HEK293 (cell line): ENCODE measurements around the gene TBX4.

Experiments used
- KLF10 ChIP-seq: fragments of 450-650 bp; IDR thresholded peaks from 2 replicates; pipeline ENCODE4 v1.5.1; 2018; ENCODE audit warnings: missing biosample characterization, mild to moderate bottlenecking, missing genetic modification characterization
- KLF9 ChIP-seq: fragments of 450-650 bp; formaldehyde crosslinking; IDR thresholded peaks from 2 replicates; pipeline ENCODE4 v1.5.1; 2016; ENCODE audit warnings: missing biosample characterization, missing genetic modification characterization, low read depth
- SP7 ChIP-seq: fragments of 450-650 bp; formaldehyde crosslinking; IDR thresholded peaks from 2 replicates; pipeline ENCODE4 v1.5.1; 2016; ENCODE audit warnings: missing biosample characterization, missing genetic modification characterization
- ZBTB20 ChIP-seq: fragments of 450-650 bp; formaldehyde crosslinking; IDR thresholded peaks from 2 replicates; pipeline ENCODE4 v1.5.1; 2016; ENCODE audit warnings: missing biosample characterization, missing genetic modification characterization
- ZFHX2 ChIP-seq: fragments of 450-650 bp; formaldehyde crosslinking; conservative IDR thresholded peaks from 2 replicates; pipeline ENCODE4 v1.5.1; 2016; ENCODE audit warnings: missing biosample characterization, missing genetic modification characterization
- ZNF132 ChIP-seq: fragments of 450-650 bp; formaldehyde crosslinking; IDR thresholded peaks from 2 replicates; pipeline ENCODE4 v1.5.1; 2017; ENCODE audit warnings: missing biosample characterization, missing genetic modification characterization, borderline replicate concordance
- ZNF169 ChIP-seq: fragments of 450-650 bp; formaldehyde crosslinking; IDR thresholded peaks from 2 replicates; pipeline ENCODE4 v1.5.1; 2016; ENCODE audit warnings: missing biosample characterization, missing genetic modification characterization
- ZNF19 ChIP-seq: fragments of 450-650 bp; formaldehyde crosslinking; IDR thresholded peaks from 2 replicates; pipeline ENCODE4; 2016; ENCODE audit warnings: missing biosample characterization, missing genetic modification characterization, low read depth
- ZNF37A ChIP-seq: fragments of 450-650 bp; IDR thresholded peaks from 2 replicates; pipeline ENCODE4 v1.5.1; 2018; ENCODE audit warnings: missing biosample characterization, missing genetic modification characterization
- ZNF404 ChIP-seq: fragments of 450-650 bp; formaldehyde crosslinking; IDR thresholded peaks from 2 replicates; pipeline ENCODE4 v1.5.1; 2017; ENCODE audit warnings: missing biosample characterization, missing genetic modification characterization
- ZNF555 ChIP-seq: fragments of 450-650 bp; formaldehyde crosslinking; conservative IDR thresholded peaks from 2 replicates; pipeline ENCODE4 v1.5.1; 2017; ENCODE audit warnings: missing biosample characterization, mild to moderate bottlenecking, missing genetic modification characterization, inconsistent platforms
- ZNF830 ChIP-seq: fragments of 450-650 bp; IDR thresholded peaks from 2 replicates; pipeline ENCODE4 v1.5.0; 2018; ENCODE audit warnings: missing biosample characterization, missing genetic modification characterization, low read depth, mild to moderate bottlenecking, moderate library complexity
- ZSCAN16 ChIP-seq: fragments of 450-650 bp; formaldehyde crosslinking; IDR thresholded peaks from 2 replicates; pipeline ENCODE4 v1.5.1; 2016; ENCODE audit warnings: missing biosample characterization, missing genetic modification characterization
- TF ChIP-seq, protein P1 (sequence below): fragments of 450-650 bp; formaldehyde crosslinking; IDR thresholded peaks from 2 replicates; pipeline ENCODE4 v1.5.1; 2016; ENCODE audit warnings: missing biosample characterization, missing genetic modification characterization
- TF ChIP-seq, protein P2 (sequence below): fragments of 450-650 bp; formaldehyde crosslinking; IDR thresholded peaks from 2 replicates; pipeline ENCODE4 v1.5.1; 2016; ENCODE audit warnings: missing biosample characterization, missing genetic modification characterization
- TF ChIP-seq, protein P3 (sequence below): fragments of 450-650 bp; formaldehyde crosslinking; IDR thresholded peaks from 2 replicates; pipeline ENCODE4 v1.5.1; 2016; ENCODE audit warnings: missing biosample characterization, missing genetic modification characterization
- TF ChIP-seq, protein P4 (sequence below): fragments of 450-650 bp; IDR thresholded peaks from 2 replicates; pipeline ENCODE4 v1.5.1; 2018; ENCODE audit warnings: missing biosample characterization, mild to moderate bottlenecking, missing genetic modification characterization
- TF ChIP-seq, protein P5 (sequence below): fragments of 450-650 bp; formaldehyde crosslinking; IDR thresholded peaks from 2 replicates; pipeline ENCODE4 v1.5.0; 2017; ENCODE audit warnings: missing biosample characterization, missing genetic modification characterization, borderline replicate concordance
- TF ChIP-seq, protein P6 (sequence below): fragments of 450-650 bp; formaldehyde crosslinking; IDR thresholded peaks from 2 replicates; pipeline ENCODE4 v1.5.1; 2016; ENCODE audit warnings: missing biosample characterization, missing genetic modification characterization
- TF ChIP-seq, protein P7 (sequence below): fragments of 450-650 bp; formaldehyde crosslinking; IDR thresholded peaks from 2 replicates; pipeline ENCODE4 v1.5.1; 2017; ENCODE audit warnings: missing biosample characterization, missing genetic modification characterization
- TF ChIP-seq, protein P8 (sequence below): fragments of 450-650 bp; formaldehyde crosslinking; IDR thresholded peaks from 2 replicates; pipeline ENCODE4 v1.5.1; 2016; ENCODE audit warnings: missing biosample characterization, missing genetic modification characterization, borderline replicate concordance

Gene TBX4

DNA sequence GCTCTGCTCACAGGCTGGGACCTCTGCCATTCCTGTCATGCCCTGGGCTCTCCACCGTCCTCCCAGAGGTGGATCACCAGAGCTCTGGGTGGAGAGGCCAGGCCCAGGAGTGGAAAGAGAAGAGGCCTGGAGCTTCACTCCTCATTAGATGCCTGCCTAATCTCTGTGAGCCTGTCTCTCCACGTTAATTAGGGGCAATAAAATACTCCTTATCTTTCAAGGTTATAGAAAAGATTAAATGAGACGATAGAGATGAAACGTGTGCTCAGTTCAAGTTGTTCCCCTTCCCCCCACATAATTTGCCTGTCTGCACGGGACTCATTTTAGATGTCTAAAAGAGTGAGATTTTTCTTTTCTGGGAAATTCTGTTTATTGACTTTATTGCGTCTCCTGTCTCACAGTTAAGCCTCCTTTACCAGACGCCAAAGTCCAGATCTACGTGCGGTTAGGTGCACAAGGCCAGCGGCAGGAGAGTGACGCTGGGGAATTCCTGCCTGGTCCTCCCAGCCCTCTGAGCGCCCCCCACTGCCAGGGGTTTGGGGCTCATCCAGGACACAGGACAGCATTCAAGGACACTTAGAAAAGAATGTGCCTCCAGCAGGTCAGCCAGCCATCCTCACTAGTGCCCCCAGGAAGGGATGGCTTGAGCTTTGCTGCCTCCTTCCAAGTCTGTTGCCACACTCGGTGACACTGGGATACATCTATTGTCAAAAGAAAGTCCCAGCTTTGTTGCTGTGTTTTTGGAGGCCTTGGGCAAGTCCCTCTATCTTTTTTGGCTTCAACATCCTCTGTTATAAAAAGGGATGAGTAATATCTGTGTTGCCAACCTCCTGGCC lies 42.3 kb downstream of the TBX4 start (continued):
- no peak for TF ChIP-seq ZNF169 (tag by site-specific recombination)
- no peak for TF ChIP-seq KLF9 (tag by site-specific recombination)
- TF ChIP-seq, protein P1, sequence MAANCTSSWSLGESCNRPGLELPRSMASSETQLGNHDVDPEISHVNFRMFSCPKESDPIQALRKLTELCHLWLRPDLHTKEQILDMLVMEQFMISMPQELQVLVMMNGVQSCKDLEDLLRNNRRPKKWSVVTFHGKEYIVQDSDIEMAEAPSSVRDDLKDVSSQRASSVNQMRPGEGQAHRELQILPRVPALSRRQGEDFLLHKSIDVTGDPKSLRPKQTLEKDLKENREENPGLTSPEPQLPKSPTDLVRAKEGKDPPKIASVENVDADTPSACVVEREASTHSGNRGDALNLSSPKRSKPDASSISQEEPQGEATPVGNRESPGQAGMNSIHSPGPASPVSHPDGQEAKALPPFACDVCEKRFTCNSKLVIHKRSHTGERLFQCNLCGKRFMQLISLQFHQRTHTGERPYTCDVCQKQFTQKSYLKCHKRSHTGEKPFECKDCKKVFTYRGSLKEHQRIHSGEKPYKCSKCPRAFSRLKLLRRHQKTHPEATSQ (tag by site-specific recombination) = no peak
- TF ChIP-seq ZNF37A = no peak
- peak; percentile 63 for TF ChIP-seq SP7 (tag by site-specific recombination)
- TF ChIP-seq, protein P2, sequence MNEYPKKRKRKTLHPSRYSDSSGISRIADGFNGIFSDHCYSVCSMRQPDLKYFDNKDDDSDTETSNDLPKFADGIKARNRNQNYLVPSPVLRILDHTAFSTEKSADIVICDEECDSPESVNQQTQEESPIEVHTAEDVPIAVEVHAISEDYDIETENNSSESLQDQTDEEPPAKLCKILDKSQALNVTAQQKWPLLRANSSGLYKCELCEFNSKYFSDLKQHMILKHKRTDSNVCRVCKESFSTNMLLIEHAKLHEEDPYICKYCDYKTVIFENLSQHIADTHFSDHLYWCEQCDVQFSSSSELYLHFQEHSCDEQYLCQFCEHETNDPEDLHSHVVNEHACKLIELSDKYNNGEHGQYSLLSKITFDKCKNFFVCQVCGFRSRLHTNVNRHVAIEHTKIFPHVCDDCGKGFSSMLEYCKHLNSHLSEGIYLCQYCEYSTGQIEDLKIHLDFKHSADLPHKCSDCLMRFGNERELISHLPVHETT (tag by site-specific recombination) = no peak
- no peak for TF ChIP-seq ZNF830
- TF ChIP-seq, protein P3, sequence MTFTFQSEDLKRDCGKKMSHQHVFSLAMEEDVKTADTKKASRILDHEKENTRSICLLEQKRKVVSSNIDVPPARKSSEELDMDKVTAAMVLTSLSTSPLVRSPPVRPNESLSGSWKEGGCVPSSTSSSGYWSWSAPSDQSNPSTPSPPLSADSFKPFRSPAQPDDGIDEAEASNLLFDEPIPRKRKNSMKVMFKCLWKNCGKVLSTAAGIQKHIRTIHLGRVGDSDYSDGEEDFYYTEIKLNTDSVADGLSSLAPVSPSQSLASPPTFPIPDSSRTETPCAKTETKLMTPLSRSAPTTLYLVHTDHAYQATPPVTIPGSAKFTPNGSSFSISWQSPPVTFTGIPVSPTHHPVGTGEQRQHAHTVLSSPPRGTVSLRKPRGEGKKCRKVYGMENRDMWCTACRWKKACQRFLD = no peak
- TF ChIP-seq, protein P4, sequence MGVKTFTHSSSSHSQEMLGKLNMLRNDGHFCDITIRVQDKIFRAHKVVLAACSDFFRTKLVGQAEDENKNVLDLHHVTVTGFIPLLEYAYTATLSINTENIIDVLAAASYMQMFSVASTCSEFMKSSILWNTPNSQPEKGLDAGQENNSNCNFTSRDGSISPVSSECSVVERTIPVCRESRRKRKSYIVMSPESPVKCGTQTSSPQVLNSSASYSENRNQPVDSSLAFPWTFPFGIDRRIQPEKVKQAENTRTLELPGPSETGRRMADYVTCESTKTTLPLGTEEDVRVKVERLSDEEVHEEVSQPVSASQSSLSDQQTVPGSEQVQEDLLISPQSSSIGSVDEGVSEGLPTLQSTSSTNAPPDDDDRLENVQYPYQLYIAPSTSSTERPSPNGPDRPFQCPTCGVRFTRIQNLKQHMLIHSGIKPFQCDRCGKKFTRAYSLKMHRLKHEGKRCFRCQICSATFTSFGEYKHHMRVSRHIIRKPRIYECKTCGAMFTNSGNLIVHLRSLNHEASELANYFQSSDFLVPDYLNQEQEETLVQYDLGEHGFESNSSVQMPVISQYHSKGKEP (tag by site-specific recombination) = no peak
- TF ChIP-seq, protein P5, sequence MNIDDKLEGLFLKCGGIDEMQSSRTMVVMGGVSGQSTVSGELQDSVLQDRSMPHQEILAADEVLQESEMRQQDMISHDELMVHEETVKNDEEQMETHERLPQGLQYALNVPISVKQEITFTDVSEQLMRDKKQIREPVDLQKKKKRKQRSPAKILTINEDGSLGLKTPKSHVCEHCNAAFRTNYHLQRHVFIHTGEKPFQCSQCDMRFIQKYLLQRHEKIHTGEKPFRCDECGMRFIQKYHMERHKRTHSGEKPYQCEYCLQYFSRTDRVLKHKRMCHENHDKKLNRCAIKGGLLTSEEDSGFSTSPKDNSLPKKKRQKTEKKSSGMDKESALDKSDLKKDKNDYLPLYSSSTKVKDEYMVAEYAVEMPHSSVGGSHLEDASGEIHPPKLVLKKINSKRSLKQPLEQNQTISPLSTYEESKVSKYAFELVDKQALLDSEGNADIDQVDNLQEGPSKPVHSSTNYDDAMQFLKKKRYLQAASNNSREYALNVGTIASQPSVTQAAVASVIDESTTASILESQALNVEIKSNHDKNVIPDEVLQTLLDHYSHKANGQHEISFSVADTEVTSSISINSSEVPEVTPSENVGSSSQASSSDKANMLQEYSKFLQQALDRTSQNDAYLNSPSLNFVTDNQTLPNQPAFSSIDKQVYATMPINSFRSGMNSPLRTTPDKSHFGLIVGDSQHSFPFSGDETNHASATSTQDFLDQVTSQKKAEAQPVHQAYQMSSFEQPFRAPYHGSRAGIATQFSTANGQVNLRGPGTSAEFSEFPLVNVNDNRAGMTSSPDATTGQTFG (tag by site-specific recombination) = no peak
- no peak for TF ChIP-seq ZNF404 (tag by site-specific recombination)
- TF ChIP-seq ZNF19 (tag by site-specific recombination) = no peak
- TF ChIP-seq ZSCAN16 (tag by site-specific recombination) = peak; percentile 88
- TF ChIP-seq, protein P6, sequence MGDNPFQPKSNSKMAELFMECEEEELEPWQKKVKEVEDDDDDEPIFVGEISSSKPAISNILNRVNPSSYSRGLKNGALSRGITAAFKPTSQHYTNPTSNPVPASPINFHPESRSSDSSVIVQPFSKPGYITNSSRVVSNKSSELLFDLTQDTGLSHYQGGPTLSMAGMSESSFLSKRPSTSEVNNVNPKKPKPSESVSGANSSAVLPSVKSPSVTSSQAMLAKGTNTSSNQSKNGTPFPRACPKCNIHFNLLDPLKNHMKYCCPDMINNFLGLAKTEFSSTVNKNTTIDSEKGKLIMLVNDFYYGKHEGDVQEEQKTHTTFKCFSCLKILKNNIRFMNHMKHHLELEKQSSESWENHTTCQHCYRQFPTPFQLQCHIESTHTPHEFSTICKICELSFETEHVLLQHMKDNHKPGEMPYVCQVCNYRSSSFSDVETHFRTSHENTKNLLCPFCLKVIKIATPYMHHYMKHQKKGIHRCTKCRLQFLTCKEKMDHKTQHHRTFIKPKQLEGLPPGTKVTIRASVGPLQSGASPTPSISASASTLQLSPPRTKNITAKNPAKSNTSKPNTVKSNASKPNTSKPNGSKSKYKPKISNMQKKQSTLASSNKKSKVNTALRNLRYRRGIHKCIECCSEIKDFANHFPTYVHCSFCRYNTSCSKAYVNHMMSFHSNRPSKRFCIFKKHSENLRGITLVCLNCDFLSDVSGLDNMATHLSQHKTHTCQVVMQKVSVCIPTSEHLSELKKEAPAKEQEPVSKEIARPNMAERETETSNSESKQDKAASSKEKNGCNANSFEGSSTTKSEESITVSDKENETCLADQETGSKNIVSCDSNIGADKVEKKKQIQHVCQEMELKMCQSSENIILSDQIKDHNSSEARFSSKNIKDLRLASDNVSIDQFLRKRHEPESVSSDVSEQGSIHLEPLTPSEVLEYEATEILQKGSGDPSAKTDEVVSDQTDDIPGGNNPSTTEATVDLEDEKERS (tag by site-specific recombination) = no peak
- TF ChIP-seq ZNF555 = no peak; the same call in 1 of the 2 replicates
- no peak for TF ChIP-seq KLF10 (tag by site-specific recombination)
- TF ChIP-seq, protein P7, sequence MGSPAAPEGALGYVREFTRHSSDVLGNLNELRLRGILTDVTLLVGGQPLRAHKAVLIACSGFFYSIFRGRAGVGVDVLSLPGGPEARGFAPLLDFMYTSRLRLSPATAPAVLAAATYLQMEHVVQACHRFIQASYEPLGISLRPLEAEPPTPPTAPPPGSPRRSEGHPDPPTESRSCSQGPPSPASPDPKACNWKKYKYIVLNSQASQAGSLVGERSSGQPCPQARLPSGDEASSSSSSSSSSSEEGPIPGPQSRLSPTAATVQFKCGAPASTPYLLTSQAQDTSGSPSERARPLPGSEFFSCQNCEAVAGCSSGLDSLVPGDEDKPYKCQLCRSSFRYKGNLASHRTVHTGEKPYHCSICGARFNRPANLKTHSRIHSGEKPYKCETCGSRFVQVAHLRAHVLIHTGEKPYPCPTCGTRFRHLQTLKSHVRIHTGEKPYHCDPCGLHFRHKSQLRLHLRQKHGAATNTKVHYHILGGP (tag by site-specific recombination) = no peak
- TF ChIP-seq ZNF132 (tag by site-specific recombination) = no peak
- no peak for TF ChIP-seq ZBTB20 (tag by site-specific recombination)
- TF ChIP-seq, protein P8, sequence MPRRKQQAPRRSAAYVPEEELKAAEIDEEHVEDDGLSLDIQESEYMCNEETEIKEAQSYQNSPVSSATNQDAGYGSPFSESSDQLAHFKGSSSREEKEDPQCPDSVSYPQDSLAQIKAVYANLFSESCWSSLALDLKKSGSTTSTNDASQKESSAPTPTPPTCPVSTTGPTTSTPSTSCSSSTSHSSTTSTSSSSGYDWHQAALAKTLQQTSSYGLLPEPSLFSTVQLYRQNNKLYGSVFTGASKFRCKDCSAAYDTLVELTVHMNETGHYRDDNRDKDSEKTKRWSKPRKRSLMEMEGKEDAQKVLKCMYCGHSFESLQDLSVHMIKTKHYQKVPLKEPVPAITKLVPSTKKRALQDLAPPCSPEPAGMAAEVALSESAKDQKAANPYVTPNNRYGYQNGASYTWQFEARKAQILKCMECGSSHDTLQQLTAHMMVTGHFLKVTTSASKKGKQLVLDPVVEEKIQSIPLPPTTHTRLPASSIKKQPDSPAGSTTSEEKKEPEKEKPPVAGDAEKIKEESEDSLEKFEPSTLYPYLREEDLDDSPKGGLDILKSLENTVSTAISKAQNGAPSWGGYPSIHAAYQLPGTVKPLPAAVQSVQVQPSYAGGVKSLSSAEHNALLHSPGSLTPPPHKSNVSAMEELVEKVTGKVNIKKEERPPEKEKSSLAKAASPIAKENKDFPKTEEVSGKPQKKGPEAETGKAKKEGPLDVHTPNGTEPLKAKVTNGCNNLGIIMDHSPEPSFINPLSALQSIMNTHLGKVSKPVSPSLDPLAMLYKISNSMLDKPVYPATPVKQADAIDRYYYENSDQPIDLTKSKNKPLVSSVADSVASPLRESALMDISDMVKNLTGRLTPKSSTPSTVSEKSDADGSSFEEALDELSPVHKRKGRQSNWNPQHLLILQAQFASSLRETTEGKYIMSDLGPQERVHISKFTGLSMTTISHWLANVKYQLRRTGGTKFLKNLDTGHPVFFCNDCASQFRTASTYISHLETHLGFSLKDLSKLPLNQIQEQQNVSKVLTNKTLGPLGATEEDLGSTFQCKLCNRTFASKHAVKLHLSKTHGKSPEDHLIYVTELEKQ = no peak
- no peak for TF ChIP-seq ZFHX2
